GM12878 (cell line): Measurements from ENCODE around the gene FOXI2.

Experiments
- ATF7 ChIP-seq: fragments of 450-650 bp; IDR thresholded peaks from 2 replicates; pipeline ENCODE4 v1.6.1; 2016; ENCODE audit warnings: low read depth, mild to moderate bottlenecking
- CTCF ChIP-seq, 3 experiments: IDR thresholded peaks in 2 of 3; conservative IDR thresholded peaks in 1 of 3; 2 replicates each; pipeline ENCODE4 v1.5.1; 2011; ENCODE audit warnings: low read depth in 3 of 3, low read length in 3 of 3, mild to moderate bottlenecking in 3 of 3, control low read depth in 2 of 3, moderate library complexity in 2 of 3, inconsistent platforms in 1 of 3, mixed read lengths in 1 of 3; ENCODE audit not compliant: control insufficient read depth in 2 of 3, insufficient read depth in 1 of 3; ENCODE audit errors: extremely low read depth in 1 of 3
- E2F8 ChIP-seq: fragments of 450-650 bp; IDR thresholded peaks from 2 replicates; pipeline ENCODE4 v1.6.1; 2018; ENCODE audit warnings: mild to moderate bottlenecking, low read depth, moderate library complexity; ENCODE audit not compliant: partially characterized antibody
- NKRF ChIP-seq: fragments of 450-650 bp; conservative IDR thresholded peaks from 2 replicates; pipeline ENCODE4 v1.6.1; 2017; ENCODE audit warnings: mild to moderate bottlenecking, moderate library complexity
- TF ChIP-seq, protein P1 (sequence below): IDR thresholded peaks from 2 replicates; pipeline ENCODE4 v1.6.1; 2012; ENCODE audit warnings: mild to moderate bottlenecking, low read depth, low read length

DNA sequence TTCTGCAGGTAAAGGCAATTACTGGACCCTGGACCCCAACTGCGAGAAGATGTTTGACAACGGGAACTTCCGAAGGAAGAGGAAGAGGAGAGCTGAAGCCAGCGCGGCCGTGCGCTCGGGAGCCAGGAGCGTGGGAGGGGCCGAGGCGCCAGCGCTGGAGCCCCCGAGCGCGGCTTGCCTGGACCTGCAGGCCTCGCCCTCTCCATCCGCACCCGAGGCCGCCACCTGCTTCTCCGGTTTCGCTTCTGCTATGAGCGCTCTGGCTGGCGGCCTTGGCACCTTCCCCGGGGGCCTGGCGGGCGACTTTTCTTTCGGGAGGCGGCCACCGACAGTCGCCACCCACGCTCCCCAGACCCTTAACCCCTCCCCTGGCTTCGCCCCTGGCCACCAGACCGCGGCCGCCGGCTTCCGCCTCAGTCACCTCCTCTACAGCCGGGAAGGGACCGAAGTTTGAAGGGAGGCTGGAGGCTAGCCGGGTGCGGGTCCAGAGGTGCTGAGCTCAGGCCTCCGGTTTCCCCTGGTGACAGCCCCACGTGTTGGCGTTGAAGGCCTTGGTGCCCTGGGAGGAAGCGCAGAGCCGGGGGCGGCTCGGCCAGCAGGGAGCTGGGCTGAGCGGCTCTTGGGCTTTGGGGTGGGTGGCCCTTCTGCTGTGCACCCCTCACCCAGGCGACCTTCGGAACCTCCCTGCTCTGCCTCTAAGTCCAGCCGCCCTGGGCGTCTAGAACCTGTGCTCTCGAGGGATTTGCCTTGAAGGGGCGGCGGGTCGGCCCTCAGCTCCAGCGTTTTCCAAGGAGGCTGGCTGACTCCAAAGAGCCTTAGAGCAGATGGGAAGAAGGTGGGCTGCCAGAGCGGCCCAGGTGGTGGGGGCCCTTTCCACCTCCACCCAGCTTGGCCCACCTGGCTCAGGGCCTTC, 1.8 kb downstream of the FOXI2 start:
- TF ChIP-seq, protein P1, sequence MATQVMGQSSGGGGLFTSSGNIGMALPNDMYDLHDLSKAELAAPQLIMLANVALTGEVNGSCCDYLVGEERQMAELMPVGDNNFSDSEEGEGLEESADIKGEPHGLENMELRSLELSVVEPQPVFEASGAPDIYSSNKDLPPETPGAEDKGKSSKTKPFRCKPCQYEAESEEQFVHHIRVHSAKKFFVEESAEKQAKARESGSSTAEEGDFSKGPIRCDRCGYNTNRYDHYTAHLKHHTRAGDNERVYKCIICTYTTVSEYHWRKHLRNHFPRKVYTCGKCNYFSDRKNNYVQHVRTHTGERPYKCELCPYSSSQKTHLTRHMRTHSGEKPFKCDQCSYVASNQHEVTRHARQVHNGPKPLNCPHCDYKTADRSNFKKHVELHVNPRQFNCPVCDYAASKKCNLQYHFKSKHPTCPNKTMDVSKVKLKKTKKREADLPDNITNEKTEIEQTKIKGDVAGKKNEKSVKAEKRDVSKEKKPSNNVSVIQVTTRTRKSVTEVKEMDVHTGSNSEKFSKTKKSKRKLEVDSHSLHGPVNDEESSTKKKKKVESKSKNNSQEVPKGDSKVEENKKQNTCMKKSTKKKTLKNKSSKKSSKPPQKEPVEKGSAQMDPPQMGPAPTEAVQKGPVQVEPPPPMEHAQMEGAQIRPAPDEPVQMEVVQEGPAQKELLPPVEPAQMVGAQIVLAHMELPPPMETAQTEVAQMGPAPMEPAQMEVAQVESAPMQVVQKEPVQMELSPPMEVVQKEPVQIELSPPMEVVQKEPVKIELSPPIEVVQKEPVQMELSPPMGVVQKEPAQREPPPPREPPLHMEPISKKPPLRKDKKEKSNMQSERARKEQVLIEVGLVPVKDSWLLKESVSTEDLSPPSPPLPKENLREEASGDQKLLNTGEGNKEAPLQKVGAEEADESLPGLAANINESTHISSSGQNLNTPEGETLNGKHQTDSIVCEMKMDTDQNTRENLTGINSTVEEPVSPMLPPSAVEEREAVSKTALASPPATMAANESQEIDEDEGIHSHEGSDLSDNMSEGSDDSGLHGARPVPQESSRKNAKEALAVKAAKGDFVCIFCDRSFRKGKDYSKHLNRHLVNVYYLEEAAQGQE: no peak
- TF ChIP-seq CTCF (IDR thresholded peaks at IDR 0.05 in 2 of 3, conservative IDR thresholded peaks at IDR 0.05 in 1 of 3; ENCODE audit: control insufficient read depth in 2 of 3, extremely low read depth in 1 of 3, insufficient read depth in 1 of 3, low read depth in 3 of 3, low read length in 3 of 3) (no peak), E2F8 (no peak), NKRF (no peak), ATF7 (no peak)
